ENCODE results near the gene GPLD1.

GRCh38 chr6:24381476-24382219, 107.7 kb downstream of the GPLD1 start:
- TF ChIP-seq, protein P1, sequence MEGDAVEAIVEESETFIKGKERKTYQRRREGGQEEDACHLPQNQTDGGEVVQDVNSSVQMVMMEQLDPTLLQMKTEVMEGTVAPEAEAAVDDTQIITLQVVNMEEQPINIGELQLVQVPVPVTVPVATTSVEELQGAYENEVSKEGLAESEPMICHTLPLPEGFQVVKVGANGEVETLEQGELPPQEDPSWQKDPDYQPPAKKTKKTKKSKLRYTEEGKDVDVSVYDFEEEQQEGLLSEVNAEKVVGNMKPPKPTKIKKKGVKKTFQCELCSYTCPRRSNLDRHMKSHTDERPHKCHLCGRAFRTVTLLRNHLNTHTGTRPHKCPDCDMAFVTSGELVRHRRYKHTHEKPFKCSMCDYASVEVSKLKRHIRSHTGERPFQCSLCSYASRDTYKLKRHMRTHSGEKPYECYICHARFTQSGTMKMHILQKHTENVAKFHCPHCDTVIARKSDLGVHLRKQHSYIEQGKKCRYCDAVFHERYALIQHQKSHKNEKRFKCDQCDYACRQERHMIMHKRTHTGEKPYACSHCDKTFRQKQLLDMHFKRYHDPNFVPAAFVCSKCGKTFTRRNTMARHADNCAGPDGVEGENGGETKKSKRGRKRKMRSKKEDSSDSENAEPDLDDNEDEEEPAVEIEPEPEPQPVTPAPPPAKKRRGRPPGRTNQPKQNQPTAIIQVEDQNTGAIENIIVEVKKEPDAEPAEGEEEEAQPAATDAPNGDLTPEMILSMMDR (IDR thresholded peaks at IDR 0.05; ENCODE audit: low read depth, low read length, missing input control), result no peak
- TF ChIP-seq EGR1 (IDR thresholded peaks at IDR 0.05; ENCODE audit: low read depth in 2 of 2) (no peak), TAF1 (conservative IDR thresholded peaks at IDR 0.05) (no peak)
